Right lobe of liver (tissue), 6 donors: ENCODE results near the gene SERP2. TPM values are rescaled to one million over a fixed set of nuclear protein-coding genes. Genes with fewer than 3 reads are reported as not detected.
A peak's percentile ranks its signal among the peaks of the same experiment; 100 is the strongest.

Experiments used
- ATAC-seq, 4 donors: fragments of 200-7000 bp; cut with Tn5 transposase; one replicate each; pipeline ENCODE4 v1.9.1; 2020; ENCODE audit warnings: mild to moderate bottlenecking in 4 of 4, moderate library complexity in 4 of 4
- DNase-seq, 3 donors: peaks; one replicate each; pipeline ENCODE4 v3.0.0-alpha.2; 2020
- H3K27ac ChIP-seq, 3 donors: fragments of 200-600 bp; one replicate each; pipeline ENCODE4 v1.8.0; 2022
- H3K27me3 ChIP-seq, 2 donors: fragments of 200-600 bp; one replicate each; pipeline ENCODE4 v1.8.0; 2022
- H3K36me3 ChIP-seq, 4 donors: fragments of 200-600 bp; sonication (generic) in 1 of 4; one replicate each; pipeline versions ENCODE4 v1.5.1 to v1.8.0; 2017 to 2022; ENCODE audit warnings: control low read depth in 1 of 4
- H3K4me1 ChIP-seq, 4 donors: fragments of 200-600 bp; sonication (generic) in 1 of 4; one replicate each; pipeline versions ENCODE4 v1.5.1 to v1.8.0; 2017 to 2022; ENCODE audit warnings: control low read depth in 1 of 4
- H3K4me3 ChIP-seq, 3 donors: fragments of 200-600 bp; one replicate each; pipeline ENCODE4 v1.8.0; 2022
- H3K9me3 ChIP-seq, 4 donors: fragments of 200-600 bp; sonication (generic) in 1 of 4; one replicate each; pipeline versions ENCODE4 v1.5.1 to v1.8.0; 2017 to 2022; ENCODE audit warnings: control low read depth in 1 of 4
- POLR2A ChIP-seq: fragments of 450-650 bp; IDR thresholded peaks from one replicate; pipeline ENCODE4 v1.6.1; 2017; ENCODE audit warnings: antibody characterized with exemption, mild to moderate bottlenecking
- WGBS: methylation state at CpG from one replicate; pipeline ENCODE4 v1.1.6; 2018; ENCODE audit warnings: low coverage, low lambda C conversion rate; ENCODE audit not compliant: insufficient coverage; ENCODE audit errors: missing lambda C conversion rate; 5-methylcytosine and 5-hydroxymethylcytosine counted together
- intact Hi-C, 2 donors: fragments of 100-400 bp; cut with DNase I; formaldehyde crosslinking; loops; one replicate each; pipeline versions ENCODE4 v1.11.2 to v1.14.1; 2022
- total RNA-seq, 6 experiments: library from RNA; depleted of rRNA in 2 of 6; stranded (reverse); fragments of >200 nt in 2 of 6; fragmentation: NEBNext Ultra II Directional in 3 of 6; extraction: Animal tissue kit (Norgen Biotek cat#: 25700) in 3 of 6; gene quantifications; one replicate each; pipeline versions ENCODE4 v1.1.0 to v1.2.4, GENCODE V29; 2016 to 2023
- TF ChIP-seq, protein P1 (sequence below), 4 donors: fragments of 200-600 bp in 3 of 4; fragments of 450-650 bp in 1 of 4; IDR thresholded peaks; one replicate each; pipeline versions ENCODE4 v1.5.1 to v1.8.0; 2016 to 2022; ENCODE audit warnings: antibody characterized with exemption in 4 of 4, mild to moderate bottlenecking in 2 of 4
- donor health status: DM: no; HTN: yes; CAD: no.
- donor health status: DM: no; HTN: no; CAD: no.
- donor health status: DM: no; HTN: no; CAD: no.
- donor health status: DM: no; HTN: yes; CAD: no.
- donor health status: DM: no; HTN: yes; CAD: no.

The SERP2 gene
- total RNA-seq, 6 experiments from 2014 or later, result 2.1 to 9.0 (median 2.8) TPM

DNA sequence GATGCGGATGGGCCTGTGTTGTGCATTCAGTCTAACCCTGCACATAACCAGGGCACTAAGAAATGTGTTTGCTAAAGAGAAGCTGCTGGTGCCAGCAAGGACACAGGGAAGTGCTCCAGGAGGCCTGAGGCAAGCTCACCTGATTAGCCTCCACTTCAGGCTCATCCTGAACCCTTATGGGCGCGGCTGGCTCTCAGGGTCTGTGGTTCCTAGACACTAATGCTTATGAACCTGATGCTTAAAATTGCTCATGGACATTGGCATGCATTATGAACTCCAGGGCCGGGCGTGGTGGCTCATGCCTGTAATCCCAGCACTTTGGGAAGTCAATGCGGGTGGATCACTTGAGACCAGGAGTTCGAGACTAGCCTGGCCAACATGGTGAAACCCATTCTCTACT is 34.3 kb downstream of the SERP2 start:
- H3K4me3 ChIP-seq, result no peak overlapping the region
- no peak for TF ChIP-seq POLR2A
- TF ChIP-seq, protein P1, sequence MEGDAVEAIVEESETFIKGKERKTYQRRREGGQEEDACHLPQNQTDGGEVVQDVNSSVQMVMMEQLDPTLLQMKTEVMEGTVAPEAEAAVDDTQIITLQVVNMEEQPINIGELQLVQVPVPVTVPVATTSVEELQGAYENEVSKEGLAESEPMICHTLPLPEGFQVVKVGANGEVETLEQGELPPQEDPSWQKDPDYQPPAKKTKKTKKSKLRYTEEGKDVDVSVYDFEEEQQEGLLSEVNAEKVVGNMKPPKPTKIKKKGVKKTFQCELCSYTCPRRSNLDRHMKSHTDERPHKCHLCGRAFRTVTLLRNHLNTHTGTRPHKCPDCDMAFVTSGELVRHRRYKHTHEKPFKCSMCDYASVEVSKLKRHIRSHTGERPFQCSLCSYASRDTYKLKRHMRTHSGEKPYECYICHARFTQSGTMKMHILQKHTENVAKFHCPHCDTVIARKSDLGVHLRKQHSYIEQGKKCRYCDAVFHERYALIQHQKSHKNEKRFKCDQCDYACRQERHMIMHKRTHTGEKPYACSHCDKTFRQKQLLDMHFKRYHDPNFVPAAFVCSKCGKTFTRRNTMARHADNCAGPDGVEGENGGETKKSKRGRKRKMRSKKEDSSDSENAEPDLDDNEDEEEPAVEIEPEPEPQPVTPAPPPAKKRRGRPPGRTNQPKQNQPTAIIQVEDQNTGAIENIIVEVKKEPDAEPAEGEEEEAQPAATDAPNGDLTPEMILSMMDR (IDR thresholded peaks at IDR 0.05), result no peak
- no peaks in the 10 kb centered on the region for H3K36me3 ChIP-seq
- no peaks in the 10 kb centered on the region for H3K9me3 ChIP-seq
- ATAC-seq, result no peak
- WGBS, result 96% methylated on average over 5 of the region's 7 CpGs
- intact Hi-C loops, result no loop called here
- H3K27me3 ChIP-seq, result no peaks in the 10 kb centered on the region
- peaks cover 0 to 12% (median 5%) of the 10 kb centered on the region in 4 donors for H3K4me1 ChIP-seq
- no peak for DNase-seq
- H3K27ac ChIP-seq, result no peak overlapping the region

DNA sequence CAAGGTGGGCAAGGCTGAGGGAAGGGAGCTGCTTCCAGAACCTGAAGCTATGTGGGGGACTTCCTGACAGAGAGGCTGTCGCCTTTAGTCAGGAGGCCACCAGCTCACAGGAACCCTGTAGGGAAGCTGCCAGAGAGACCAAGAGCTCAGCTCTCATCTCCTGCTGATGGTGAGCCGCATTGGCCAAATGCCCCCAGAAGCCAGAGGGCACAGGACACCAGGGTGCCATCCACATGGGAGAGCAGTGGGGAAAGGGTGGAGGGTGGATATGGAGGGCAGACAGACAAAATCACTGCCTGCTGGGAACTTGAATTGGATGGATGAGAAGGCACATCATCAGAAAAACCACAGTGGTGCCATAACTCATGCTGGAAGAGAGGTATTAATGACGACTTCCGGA is 36.0 kb downstream of the SERP2 start:
- 59% methylated on average over 3 of the region's 4 CpGs for WGBS
- peaks cover 0 to 4% (median 2%) of the 10 kb centered on the region in 4 donors for H3K4me1 ChIP-seq
- no peak overlapping the region for H3K27ac ChIP-seq
- DNase-seq (no peak), ATAC-seq (no peak)
- no peaks in the 10 kb centered on the region for H3K9me3 ChIP-seq
- intact Hi-C loops, result no loop called here
- no peak overlapping the region for H3K4me3 ChIP-seq
- H3K36me3 ChIP-seq, result no peaks in the 10 kb centered on the region
- TF ChIP-seq POLR2A, result no peak
- TF ChIP-seq, protein P1 (IDR thresholded peaks at IDR 0.05), result no peak
- no peaks in the 10 kb centered on the region for H3K27me3 ChIP-seq

DNA sequence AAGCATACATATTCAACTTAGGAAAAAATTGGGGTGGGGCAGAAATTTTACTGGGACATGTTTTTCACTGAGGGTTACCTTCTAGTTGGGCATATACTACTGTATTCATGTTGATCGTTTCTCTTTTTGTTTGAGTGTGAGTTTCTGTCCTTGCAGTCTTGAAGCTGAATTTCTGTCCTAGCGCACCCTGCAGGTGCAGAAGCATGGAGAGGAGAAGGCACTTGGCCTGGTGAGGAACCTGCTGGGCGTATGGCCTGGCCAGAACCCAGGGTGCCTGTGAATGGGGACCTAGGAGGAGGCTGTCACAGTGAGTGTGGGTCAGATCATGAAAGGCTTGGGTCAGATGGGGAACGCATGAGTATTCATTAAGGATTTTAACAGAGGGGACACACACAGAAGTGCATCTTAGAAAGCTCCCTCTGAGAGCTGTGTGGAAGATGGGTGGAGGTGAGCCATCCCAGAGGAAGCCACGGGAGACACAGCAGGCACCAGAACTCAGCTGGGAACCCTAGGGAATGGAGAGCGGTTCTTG is 36.8 kb downstream of the SERP2 start:
- H3K9me3 ChIP-seq, result no peaks in the 10 kb centered on the region
- H3K36me3 ChIP-seq, result no peaks in the 10 kb centered on the region
- no peaks in the 10 kb centered on the region for H3K27me3 ChIP-seq
- H3K27ac ChIP-seq, result no peak overlapping the region
- TF ChIP-seq POLR2A, result no peak
- TF ChIP-seq, protein P1 (IDR thresholded peaks at IDR 0.05), result no peak
- ATAC-seq (peak in 1 of 4 donors; percentile 42), DNase-seq (no peak)
- intact Hi-C loops, result no loop called here
- WGBS, result 54% methylated on average over 5 of the region's 6 CpGs
- H3K4me3 ChIP-seq, result no peak overlapping the region
- H3K4me1 ChIP-seq, result peaks cover 0 to 4% (median 2%) of the 10 kb centered on the region in 4 donors

DNA sequence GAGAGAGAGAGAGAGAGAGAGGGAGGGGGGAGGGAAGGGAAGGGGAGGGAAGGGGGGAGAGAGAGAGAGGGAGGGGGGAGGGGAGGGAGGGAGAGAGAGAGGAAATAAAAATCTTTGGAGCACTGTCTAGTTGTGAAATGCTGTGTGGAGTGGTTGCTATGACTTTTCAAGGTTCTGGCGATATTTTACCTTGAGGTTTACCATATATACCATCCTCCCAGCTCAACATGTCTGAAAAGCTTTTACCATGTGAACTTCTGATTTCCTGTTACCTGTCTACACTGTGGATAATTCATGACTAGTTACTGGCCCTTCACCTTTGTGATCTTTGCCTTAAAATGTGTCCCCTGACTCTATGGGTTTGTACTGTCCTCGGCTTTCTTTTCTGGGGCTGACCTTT is 38.2 kb downstream of the SERP2 start:
- no peaks in the 10 kb centered on the region for H3K36me3 ChIP-seq
- 85% methylated on average over 2 of the region's 2 CpGs for WGBS
- ATAC-seq, result no peak
- no peak for DNase-seq
- no peaks in the 10 kb centered on the region for H3K27me3 ChIP-seq
- TF ChIP-seq, protein P1 (IDR thresholded peaks at IDR 0.05), result no peak
- no peak for TF ChIP-seq POLR2A
- no peaks in the 10 kb centered on the region for H3K4me1 ChIP-seq
- H3K4me3 ChIP-seq, result no peak overlapping the region
- intact Hi-C loops, result no loop called here
- H3K9me3 ChIP-seq, result no peaks in the 10 kb centered on the region
- no peak overlapping the region for H3K27ac ChIP-seq
